GM12892 (cell line): Measurements from ENCODE around the gene APBB1IP.

Source experiments
- POLR2A ChIP-seq: IDR thresholded peaks from 2 replicates; pipeline ENCODE4 v1.6.1; 2011; ENCODE audit warnings: low read depth, low read length, control low read depth
- TAF1 ChIP-seq: IDR thresholded peaks from 2 replicates; pipeline ENCODE4 v1.6.1; 2011; ENCODE audit warnings: low read depth, mild to moderate bottlenecking, control low read depth, low read length, borderline replicate concordance

GRCh38 chr10:26502986-26503385 is 64.8 kb downstream of the APBB1IP start:
- TF ChIP-seq POLR2A, result no peak
- no peak for TF ChIP-seq TAF1
